Osteoblast (primary cell): ENCODE measurements around the gene LPIN3. TPM values are rescaled to one million over a fixed set of nuclear protein-coding genes. Genes with fewer than 3 reads are reported as not detected.

Source experiments
- DNase-seq: peaks from one replicate; pipeline ENCODE4 v3.0.0; 2011; ENCODE audit warnings: low spot score, mixed read lengths; ENCODE audit not compliant: insufficient read length; ENCODE audit errors: missing footprints
- H2AFZ ChIP-seq: 2 replicates; pipeline ENCODE4 v1.6.0; 2011; ENCODE audit warnings: mild to moderate bottlenecking, low read length
- H3K27ac ChIP-seq: 2 replicates; pipeline ENCODE4 v1.5.1; 2011; ENCODE audit warnings: mild to moderate bottlenecking, low read depth, low read length, moderate library complexity
- H3K27me3 ChIP-seq: 2 replicates; pipeline ENCODE4 v1.6.0; 2012; ENCODE audit warnings: mild to moderate bottlenecking, control low read depth, inconsistent platforms, low read length, moderate library complexity; ENCODE audit not compliant: insufficient read depth
- H3K36me3 ChIP-seq: 2 replicates; pipeline ENCODE4 v1.5.1; 2011; ENCODE audit warnings: mild to moderate bottlenecking, low read length, control low read depth, moderate library complexity; ENCODE audit not compliant: insufficient read depth
- H3K4me1 ChIP-seq: 2 replicates; pipeline ENCODE4 v1.5.1; 2011; ENCODE audit warnings: mild to moderate bottlenecking, low read length, control low read depth, moderate library complexity; ENCODE audit not compliant: insufficient read depth
- H3K4me2 ChIP-seq: 2 replicates; pipeline ENCODE4 v1.6.0; 2011; ENCODE audit warnings: mild to moderate bottlenecking, low read length; ENCODE audit not compliant: insufficient read depth
- H3K4me3 ChIP-seq: fragments of 200-600 bp; sonication (generic); 3 replicates; pipeline ENCODE4 v1.5.1; 2012; ENCODE audit warnings: mild to moderate bottlenecking, low read length, inconsistent platforms; ENCODE audit not compliant: insufficient read depth
- H3K79me2 ChIP-seq: 2 replicates; pipeline ENCODE4 v1.6.0; 2012; ENCODE audit warnings: mild to moderate bottlenecking, low read length, control low read depth, inconsistent platforms; ENCODE audit not compliant: insufficient read depth
- H3K9me3 ChIP-seq: 2 replicates; pipeline ENCODE4 v1.5.1; 2011; ENCODE audit warnings: low read depth, low read length, control low read depth
- H4K20me1 ChIP-seq: 2 replicates; pipeline ENCODE4 v1.6.0; 2012; ENCODE audit warnings: mild to moderate bottlenecking, low read length, control low read depth; ENCODE audit not compliant: insufficient read depth
- CTCF ChIP-seq: IDR thresholded peaks from 2 replicates; pipeline ENCODE4 v1.5.1; 2011; ENCODE audit warnings: mild to moderate bottlenecking, low read depth, low read length, moderate library complexity; ENCODE audit errors: extremely low read depth
- total RNA-seq: library from RNA; depleted of rRNA; stranded (reverse); fragments of >200 nt; gene quantifications from 2 replicates; pipeline ENCODE4 v1.2.3, GENCODE V29; 2012

LPIN3 gene
- total RNA-seq, 1 donor: 9.0 TPM

- peaks cover 28% of the 10 kb centered on the region for H3K36me3 ChIP-seq
- no peak overlapping the region for H3K4me2 ChIP-seq
- no peak for DNase-seq
- no peak overlapping the region for H2AFZ ChIP-seq
- H3K79me2 ChIP-seq: no peaks in the 10 kb centered on the region
- H3K27ac ChIP-seq: no peak overlapping the region
- H3K4me1 ChIP-seq: no peaks in the 10 kb centered on the region
- H3K9me3 ChIP-seq: no peaks in the 10 kb centered on the region
- no peak overlapping the region for H3K4me3 ChIP-seq
- no peak for TF ChIP-seq CTCF
- H3K27me3 ChIP-seq: no peaks in the 10 kb centered on the region
- H4K20me1 ChIP-seq: no peaks in the 10 kb centered on the region
Measured at GRCh38 chr20:41405436-41405835, 64.8 kb downstream of the LPIN3 start.

GRCh38 chr20:41406353-41406752 lies 65.7 kb downstream of the LPIN3 start:
- Histone ChIP-seq H3K36me3 (peaks cover 28% of the 10 kb centered on the region), H3K4me2 (no peak overlapping the region), H3K9me3 (no peaks in the 10 kb centered on the region), H4K20me1 (no peaks in the 10 kb centered on the region), H3K27me3 (no peaks in the 10 kb centered on the region), H3K27ac (no peak overlapping the region), H3K4me1 (no peaks in the 10 kb centered on the region), H3K79me2 (no peaks in the 10 kb centered on the region), H3K4me3 (no peak overlapping the region), H2AFZ (no peak overlapping the region)
- DNase-seq: no peak
- no peak for TF ChIP-seq CTCF

GRCh38 chr20:41406896-41407444 lies 66.3 kb downstream of the LPIN3 start:
- Histone ChIP-seq H3K4me3 (no peak overlapping the region), H3K9me3 (no peaks in the 10 kb centered on the region), H3K4me1 (no peaks in the 10 kb centered on the region), H3K27me3 (no peaks in the 10 kb centered on the region), H3K36me3 (peaks cover 28% of the 10 kb centered on the region), H3K4me2 (no peak overlapping the region), H4K20me1 (no peaks in the 10 kb centered on the region), H2AFZ (no peak overlapping the region), H3K79me2 (no peaks in the 10 kb centered on the region), H3K27ac (no peak overlapping the region)
- TF ChIP-seq CTCF: no peak
- DNase-seq: no peak

- no peak for DNase-seq
- Histone ChIP-seq H3K4me3 (no peak overlapping the region), H3K36me3 (peaks cover 31% of the 10 kb centered on the region), H3K79me2 (no peaks in the 10 kb centered on the region), H2AFZ (no peak overlapping the region), H3K4me1 (no peaks in the 10 kb centered on the region), H4K20me1 (no peaks in the 10 kb centered on the region), H3K27ac (no peak overlapping the region), H3K4me2 (no peak overlapping the region), H3K27me3 (no peaks in the 10 kb centered on the region), H3K9me3 (no peaks in the 10 kb centered on the region)
- no peak for TF ChIP-seq CTCF
Measured at GRCh38 chr20:41407607-41408006, 67.0 kb downstream of the LPIN3 start.
